Inferior parietal cortex (tissue), 1 donor: ENCODE measurements around the gene MTR.
"Not testable (repeated sequence)": the region's sequence is repeated elsewhere in the genome, so short reads cannot be mapped to it uniquely, and the experiment has no call there.

ENCODE experiments used
- DNase-seq: peaks from one replicate; pipeline ENCODE4 v3.0.0-alpha.2; 2016; ENCODE audit errors: extremely low spot score

Gene MTR

DNA sequence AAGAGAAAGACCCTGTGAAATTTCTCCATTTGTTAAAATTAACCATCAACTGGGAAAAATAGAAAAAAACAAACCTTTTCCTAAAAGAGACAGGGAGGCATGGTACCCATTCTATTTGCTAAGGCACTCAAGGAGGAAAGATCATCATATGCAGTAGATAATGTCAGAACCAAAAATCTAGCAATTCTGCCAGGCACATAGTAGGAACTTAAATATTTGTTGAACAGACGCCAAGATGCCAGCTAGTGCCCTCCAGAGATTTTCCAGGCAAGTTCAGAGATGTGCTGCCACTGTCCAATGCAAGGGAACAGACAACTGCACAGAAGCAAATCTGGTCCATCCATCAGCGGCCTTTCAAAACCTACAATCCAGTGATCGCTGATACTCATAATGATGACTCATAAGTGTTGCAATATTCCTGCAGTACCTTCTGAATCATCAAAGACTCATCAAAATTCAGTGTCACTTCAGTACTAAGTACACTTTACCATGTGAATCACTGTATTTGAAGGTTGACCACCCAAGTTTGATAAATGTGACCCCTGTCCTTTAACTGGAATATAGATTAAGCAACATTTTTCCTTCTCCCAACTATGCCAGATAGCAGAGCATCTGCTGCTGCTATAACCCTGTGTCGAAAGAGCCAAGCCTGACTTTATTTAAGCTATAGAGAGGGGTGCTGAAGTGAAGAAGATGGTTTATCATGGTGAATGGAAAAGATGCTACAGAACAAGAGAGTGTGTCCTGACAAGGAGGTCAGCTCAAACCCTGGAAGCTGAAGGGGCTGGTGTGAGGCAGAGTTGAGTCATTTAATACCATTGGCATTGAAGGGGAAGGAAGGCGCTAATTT is 110.0 kb downstream of the MTR start:
- no peak for DNase-seq

DNA sequence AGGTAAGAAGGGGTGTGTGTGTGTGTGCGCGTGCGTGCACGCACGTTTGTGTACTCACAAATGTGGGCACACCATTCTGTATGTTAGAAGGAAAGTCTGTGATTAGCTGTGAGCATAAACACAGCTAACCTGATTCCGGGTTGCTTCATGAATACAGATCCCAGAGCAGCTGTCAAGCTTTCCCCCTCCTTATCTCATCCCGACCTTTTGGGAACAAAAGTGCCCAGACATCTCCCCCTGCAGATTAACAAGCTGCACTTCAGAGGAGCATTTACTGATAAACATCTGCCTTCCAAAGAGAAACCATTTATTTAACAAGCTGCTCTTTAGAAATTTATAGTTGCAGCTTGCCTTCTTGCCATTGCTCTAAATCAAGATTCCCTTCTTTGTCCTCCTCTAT is 112.1 kb downstream of the MTR start:
- DNase-seq: no peak

DNA sequence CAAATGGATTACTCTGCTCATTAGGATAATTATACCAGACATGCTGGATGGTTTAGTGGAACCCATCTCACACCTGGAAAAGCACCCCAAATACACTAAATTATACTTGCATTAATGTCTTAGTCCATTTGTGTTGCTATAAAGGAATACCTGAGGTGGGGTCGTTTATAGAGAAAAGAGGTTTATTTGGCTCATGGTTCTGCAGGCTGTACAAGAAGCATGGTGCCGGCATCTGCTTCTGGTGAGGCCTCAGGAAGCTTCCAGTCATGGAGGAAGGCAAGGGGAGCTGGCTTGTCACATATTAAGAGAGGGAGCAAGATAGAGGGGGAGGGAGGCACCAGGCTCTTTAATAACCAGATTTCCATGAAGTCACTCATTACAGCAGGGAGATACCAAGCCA is 113.6 kb downstream of the MTR start:
- no peak for DNase-seq

DNA sequence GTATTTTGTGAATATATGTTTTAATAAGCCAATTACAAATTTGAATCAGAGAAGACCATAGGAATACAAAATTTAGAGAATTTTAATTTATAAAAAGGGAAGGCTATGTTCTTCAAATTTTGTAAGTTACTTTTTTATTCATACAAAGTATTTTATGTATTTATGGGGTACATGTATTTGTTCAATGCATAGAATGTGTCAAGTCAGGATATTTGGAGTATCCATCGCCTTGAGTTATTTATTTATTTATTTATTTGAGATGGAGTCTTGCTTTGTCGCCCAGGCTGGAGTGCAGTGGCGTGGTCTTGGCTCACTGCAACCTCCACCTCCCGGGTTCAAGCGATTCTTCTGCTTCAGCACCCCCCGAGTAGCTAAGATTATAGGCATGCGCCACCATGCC is 116.0 kb downstream of the MTR start:
- DNase-seq: not testable (repeated sequence)

DNA sequence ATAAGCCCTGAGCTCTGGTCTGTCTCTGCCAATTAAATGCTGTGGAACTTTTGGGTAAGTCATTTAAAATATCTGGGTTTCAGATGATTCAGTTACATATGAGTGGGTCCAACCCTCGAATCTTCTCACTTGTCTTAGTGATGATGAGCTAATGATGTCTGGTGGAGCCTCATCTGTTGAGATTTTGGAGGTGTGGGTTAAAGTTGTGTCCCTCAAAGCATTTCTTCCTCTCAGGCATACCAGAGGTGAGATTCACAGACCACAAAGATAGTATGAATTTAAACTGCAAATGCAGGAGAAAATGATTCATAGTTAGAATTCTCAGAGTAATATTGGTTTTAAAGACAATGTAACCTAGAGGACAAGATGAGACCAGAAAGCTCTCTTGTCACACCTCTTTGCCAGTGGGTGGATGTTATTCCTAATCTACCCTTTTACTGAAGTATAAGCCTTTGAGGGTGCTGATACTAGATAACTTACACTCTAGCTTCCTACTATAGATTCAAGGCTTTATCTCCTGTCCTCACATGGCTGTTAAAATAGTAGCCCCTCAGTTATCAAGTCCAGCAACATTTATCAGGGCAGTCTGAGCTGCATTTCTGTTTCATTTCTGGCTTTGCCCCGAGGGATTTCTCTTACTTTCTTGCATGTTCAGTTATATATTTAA is 118.4 kb downstream of the MTR start:
- no peak for DNase-seq

DNA sequence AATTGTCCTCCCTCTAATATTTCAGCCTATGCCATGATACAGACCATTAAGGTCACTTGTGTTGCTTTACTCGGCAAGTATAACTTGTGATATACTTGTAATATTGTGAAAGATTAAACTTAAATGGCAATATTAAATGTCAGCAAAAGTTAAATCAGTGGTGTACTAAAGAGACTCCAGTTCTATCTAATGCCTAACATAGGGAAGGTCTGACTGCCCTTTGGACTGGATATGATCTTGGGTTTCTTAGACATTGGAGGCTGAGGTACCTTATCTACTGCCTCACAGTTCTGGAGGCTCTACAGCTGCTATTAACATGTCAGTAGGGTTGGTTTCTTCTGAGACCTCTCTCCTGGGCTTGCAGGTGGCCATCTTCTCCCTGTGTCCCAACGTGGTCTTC is 119.3 kb downstream of the MTR start:
- DNase-seq: no peak

DNA sequence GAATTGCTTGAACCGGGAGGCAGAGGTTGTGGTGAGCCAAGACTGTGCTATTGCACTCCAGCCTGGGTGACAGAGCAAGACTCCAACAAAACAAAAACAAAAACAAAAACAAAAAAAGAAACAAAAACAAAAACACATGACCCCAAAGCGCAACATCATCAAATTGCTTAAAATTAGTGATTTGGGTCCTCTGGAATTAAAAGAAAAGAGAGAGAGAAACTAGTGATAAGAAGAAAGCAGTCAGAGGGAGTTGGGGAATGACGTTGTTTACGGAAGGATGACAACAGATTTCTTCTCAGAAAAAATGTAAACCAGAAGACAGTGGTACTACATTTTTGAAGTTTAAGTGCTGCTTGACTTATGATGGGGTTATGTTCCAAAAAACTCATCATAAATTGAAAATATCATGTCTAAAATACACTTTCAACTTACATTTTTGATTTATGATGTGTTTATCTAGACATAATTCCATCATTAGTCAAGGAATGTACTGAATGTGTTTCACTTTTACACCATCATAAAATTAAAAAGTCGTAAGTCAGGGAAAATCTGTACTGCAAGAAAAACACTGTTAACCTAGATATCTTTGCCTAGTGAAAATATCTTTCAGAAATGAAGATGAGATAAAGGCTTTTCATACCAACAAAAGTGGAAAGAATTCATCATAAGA is 121.2 kb downstream of the MTR start:
- DNase-seq: no peak

DNA sequence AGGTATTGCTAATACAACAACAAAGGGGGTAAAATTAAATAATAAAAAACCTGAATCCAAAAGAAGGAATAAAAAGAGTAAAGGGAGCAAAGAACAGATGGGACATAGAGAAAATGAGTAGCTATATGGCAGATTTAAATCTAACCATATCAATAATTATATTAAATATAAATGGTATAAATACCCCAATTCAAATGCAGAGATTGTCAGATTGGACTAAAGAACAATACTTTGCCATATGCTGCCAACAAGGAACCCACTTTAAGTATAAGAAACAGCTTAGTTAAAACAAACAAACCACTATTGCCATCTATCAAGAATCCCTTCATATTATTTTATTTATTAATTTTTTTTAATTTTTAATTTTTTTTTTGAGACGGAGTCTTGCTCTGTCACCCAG is 122.4 kb downstream of the MTR start:
- no peak for DNase-seq

DNA sequence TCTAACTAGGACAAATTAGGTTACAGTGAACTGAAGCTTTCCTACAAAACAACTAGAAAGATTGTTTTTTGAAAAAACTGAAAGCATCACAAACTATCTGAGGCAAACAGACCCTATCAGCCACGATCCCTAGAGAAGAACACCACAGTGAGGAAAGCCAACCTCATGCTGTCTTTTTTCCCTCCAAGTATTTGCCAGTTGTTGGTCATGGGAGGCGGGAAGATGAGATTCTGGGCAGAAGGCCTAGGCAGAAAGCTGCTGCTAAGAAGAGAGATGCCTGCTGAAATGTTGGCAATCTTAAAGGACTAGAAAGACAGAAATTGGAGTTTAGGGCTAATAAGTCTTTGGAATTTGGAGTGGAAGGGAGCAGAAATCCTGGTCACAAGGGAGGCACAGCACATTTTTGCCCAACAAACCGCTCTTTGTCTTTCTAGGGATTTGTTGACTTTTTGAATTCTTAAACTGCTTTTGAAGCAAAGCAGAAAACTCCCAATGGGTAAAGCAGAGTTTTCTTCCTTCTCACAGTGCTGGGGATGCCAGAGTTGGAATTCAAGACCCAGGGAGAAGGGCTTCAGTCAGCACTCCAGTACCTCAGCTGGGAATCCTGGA is 125.3 kb downstream of the MTR start:
- no peak for DNase-seq

DNA sequence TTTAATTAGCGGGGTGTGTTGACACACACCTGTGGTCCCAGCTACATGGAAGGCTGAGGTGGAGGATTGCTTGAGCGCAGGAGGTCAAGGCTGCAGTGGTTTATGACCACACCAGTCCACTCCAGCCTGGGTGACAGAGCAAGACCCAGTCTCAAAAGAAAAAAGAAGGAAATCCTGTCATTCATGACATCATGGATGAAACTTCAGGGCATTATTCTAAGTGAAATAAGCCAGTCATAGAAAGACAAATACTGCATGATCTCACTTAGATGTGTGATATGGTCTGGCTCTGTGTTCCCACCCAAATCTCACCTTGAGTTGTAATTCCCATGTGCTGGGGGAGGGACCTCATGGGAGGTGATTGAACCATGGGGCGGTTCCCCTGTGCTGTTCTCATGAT is 126.5 kb downstream of the MTR start:
- no peak for DNase-seq

DNA sequence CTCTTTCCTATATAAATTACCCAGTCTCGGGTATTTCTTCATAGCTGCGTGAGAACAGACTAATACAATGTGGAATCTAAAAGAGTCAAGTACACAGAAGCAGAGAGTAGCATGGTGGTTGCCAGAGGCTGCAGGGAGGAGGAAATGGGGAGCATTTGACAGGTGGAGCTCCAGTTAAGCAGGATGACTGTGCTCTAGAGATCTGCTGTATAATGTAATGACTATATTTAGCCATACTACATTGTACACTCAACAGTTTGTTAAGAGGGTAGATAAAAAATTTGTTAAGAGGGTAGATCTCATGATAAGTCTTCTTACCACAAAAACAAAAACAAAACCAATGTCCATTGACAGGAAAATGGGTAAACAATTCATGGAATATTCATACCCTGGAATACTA is 127.1 kb downstream of the MTR start:
- no peak for DNase-seq

DNA sequence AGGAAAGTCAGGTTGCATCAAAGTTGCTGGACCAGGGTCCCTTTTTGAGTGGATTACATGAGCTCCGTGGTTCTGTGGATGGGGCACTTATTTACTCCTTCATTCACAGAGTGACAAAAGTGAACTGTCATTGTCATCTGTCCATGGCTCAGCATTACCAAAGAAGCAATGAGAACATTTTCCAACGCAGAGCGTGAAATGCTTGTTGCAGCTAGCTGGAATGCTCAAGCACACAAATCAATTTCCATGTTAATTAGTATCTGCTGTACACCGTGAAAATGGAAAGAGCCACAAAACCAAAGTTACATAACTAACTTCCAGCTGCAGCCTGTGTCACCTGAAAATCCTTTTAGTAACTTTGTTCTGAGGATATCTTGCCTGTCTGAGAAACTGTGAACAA is 130.3 kb downstream of the MTR start:
- no peak for DNase-seq

DNA sequence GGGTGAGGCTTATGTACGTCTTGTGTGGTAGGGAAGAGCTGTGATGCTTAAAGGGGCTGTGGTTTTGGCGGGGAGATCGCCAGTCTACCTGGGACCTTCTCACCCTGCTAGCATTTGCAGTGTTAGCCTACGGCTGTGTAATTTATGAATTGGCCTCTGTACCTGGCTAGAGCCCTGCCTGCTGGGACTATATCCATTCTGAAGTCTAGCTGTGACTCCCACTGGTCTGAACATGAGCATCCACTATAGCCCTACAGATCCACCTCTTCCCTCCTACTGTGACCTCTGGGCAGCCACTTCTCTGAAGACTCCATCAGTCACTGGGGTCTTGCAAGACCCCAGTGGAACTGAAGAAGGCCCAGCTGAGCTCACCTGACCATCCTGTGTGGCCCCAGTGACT is 135.4 kb downstream of the MTR start:
- no peak for DNase-seq

DNA sequence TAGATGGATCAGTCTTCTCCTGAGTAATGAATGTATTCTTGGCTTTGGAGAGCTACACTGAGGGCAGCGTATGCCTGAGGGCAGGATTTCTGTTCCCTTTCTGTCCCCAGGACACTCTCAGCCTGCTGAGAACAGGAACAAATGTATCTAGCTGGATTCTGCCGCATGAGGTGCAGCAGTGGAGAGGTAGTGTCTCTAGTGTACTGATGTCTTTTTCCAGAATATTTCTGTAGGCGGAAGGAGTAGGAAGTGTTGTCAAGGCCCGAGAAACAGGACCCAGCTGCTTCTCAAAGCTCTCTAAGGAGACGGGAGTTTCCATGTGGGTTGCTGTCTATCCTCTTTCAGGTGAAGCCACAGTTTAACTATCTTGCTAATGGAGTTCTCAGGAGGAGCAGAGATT is 143.7 kb downstream of the MTR start:
- peak; percentile 41 for DNase-seq

DNA sequence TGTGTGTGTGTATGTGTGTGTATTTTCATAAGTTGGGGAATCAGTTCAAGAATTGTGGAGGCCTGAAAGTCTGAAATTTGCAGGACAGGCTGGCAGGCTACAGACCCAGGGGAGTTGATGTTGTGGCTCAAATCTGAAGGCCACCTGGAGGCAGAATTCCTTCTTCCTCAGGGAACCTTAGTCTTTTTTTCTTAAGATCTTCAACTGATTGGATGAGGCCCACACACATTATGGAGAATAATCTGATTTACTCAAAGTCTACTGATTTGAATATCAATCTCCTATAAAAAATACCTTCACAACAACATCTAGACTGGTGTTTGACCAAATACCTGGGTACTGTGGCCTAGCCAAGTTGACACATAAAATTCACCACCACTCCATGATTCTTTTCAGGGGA is 147.3 kb downstream of the MTR start:
- no peak for DNase-seq

DNA sequence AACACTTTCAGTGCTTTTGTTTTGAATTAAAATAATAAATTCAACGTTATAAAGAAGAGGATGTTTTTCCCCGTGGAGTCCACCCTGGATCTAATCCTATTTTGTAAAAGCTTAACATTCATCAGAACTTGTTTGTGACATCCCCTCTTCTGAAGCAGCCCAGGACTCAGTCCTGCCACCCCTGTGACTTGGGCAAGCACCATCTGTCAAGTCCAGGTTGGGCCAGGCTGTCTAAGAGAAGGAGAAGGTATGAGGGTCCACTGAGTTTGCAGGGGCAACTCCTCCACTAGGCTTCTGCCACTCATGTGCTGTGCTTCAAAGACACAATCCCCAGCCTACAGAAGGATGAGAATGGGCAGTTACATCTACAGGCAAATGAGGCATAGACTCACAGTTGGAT is 149.5 kb downstream of the MTR start:
- DNase-seq: no peak

DNA sequence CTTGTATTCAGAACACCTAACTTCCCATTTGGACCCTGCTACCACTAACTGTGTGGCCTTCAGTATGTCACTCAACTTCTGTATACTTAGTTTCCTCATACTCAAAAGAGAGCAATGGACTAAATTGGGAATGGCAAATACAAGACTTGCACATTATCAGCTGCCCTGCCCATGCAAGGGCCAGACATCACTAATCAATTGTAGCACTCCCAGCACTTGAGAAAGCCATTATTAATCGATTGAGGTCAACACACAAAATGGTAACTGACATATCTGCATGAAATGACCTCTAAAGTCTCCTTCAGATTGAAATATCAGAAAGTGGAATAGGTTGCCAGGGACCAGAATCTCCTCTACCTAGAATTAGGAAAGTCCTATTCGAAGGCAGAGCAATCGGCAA is 149.9 kb downstream of the MTR start:
- DNase-seq: no peak

DNA sequence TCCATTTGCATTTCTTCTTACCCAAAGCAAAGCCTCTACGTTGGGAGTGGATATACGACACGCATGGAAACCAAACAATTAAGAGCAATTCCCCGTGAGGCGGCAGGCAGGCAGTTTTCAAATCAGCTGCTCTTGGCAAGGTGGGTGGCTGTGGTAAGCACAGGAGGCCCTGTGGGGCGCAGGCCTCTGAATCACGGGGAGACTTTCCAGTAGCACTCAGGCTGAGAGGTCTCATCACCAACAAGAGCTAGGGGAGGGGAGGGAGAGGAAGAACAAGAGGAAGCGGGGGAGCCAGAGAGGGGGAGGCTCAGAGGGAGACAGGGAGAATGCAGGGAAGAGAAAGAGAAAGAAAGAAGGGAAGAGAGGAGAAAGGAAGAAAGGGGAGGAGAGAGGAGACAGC is 152.7 kb downstream of the MTR start:
- DNase-seq: no peak

DNA sequence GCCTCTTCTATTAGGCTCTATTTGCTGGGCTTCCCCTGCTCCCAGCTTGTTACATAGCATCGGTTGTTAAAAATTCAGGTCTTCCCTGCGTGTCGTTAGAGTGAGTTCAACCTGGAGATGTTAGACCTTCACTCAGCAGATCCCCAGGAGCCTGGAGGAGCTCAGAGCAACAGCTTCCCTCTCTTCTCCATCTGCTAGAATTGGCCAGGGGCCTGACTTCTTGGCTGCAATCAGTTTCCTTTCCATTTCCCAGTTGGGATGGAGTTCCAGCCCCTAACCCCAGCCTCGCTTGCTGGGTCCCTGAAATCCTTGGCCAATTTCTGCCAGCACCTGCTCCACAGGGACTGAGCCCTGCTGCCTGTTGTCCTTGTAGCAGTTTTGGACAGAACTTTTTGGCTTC is 153.3 kb downstream of the MTR start:
- no peak for DNase-seq

DNA sequence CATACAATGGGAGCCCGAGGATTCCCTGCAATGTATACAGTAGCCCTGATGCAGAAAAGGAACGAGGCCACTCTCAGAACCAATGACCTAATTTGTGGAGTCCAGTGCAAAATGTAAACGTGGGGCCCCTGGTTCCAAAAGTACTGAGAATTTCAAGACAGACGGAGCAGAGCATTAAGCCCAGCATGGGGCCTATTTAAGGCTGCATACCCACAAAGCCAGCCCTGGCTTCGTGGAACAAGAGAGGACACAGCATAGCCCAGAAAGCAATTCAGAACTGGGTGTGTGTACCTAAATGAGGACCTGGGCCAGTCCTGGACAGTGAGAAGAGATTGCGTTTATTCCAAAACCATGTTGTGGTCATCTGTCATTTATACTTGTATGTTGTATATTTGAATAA is 153.9 kb downstream of the MTR start:
- no peak for DNase-seq

DNA sequence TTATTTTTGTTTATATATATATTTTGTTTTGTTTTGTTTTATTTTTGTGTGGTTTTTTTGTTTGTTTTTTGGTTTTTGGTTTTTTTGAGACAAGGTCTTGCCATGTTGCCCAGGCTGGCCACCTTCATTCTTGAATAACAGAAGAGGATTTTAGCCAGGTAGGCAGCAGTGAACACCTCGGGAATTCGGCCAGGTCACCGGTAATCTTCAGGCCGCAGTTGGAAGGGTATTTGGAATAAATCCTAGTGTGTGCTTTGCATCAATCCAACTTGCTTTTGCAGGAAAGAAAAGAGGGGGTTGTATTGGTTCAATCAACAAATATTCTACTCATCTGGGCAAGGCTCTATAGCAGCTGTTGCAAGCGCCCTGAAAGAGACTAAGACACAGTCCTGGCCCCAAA is 155.3 kb downstream of the MTR start:
- DNase-seq: no peak

DNA sequence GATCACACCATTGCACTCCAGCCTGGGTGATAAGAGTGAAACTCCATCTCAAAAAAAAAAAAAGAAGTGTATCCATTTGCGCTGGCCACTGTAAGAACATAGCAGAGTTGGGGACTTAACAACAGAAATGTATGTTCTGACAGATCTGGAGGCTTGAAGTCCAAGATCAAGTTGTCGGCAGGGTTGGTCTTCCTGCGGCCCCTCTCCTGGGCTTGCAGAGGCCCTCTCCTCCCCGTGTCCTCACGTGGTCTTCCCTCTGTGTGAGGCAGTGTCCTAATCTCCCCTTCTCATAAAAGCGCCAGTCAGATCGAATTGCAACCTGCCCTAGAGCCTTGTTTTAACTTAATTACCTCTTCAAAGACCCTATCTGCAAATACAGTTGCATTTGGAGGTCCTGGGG is 156.6 kb downstream of the MTR start:
- DNase-seq: no peak
